Ovary (tissue), 9 donors: ENCODE measurements around the gene SORCS2. TPM values are rescaled to one million over a fixed set of nuclear protein-coding genes. Genes with fewer than 3 reads are reported as not detected.

ENCODE experiments used
- DNase-seq, 5 donors: peaks; one replicate each; pipeline ENCODE4 v3.0.0-alpha.2; 2019 to 2020
- H3K27ac ChIP-seq, 2 donors: fragments of 200-600 bp; one replicate each; pipeline versions ENCODE4 v1.5.1 to v1.8.0; 2019 to 2022
- H3K27me3 ChIP-seq: fragments of 200-600 bp; one replicate; pipeline ENCODE4 v1.8.0; 2022
- H3K36me3 ChIP-seq: fragments of 200-600 bp; sonication (generic); one replicate; pipeline ENCODE4 v1.5.1; 2019
- H3K4me1 ChIP-seq: one replicate; pipeline ENCODE4 v1.8.1; 2013; ENCODE audit warnings: mild to moderate bottlenecking, moderate library complexity; ENCODE audit not compliant: insufficient read depth
- H3K4me3 ChIP-seq: fragments of 200-600 bp; sonication (generic); one replicate; pipeline ENCODE4 v1.5.1; 2017
- H3K9me3 ChIP-seq, 2 donors: fragments of 200-600 bp in 1 of 2; sonication (generic) in 1 of 2; one replicate each; pipeline versions ENCODE4 v1.5.1 to v1.8.1; 2013 to 2019; ENCODE audit warnings: mild to moderate bottlenecking in 1 of 2, moderate library complexity in 1 of 2
- EP300 ChIP-seq: sonication (generic); formaldehyde crosslinking; IDR thresholded peaks from one replicate; pipeline ENCODE4 v1.6.1; 2017; ENCODE audit warnings: antibody characterized with exemption
- POLR2A ChIP-seq: fragments of 450-650 bp; IDR thresholded peaks from one replicate; pipeline ENCODE4 v1.6.1; 2017; ENCODE audit warnings: antibody characterized with exemption, mild to moderate bottlenecking, moderate library complexity
- WGBS, 3 donors: extraction: QIAGEN DNeasy Blood & Tissue Kit in 1 of 3; methylation state at CpG; one replicate each; pipeline versions ENCODE4 v1.1.5 to v1.1.7; 2013 to 2017; 5-methylcytosine and 5-hydroxymethylcytosine counted together
- intact Hi-C, 4 donors: fragments of 100-400 bp; cut with DNase I; formaldehyde crosslinking; loops; one replicate each; pipeline versions ENCODE4 v1.11.0 to v1.15.1; 2022 to 2023
- polyA plus RNA-seq, 2 donors: library from polyadenylated mRNA; stranded (reverse); fragments of 200-250 nt in 1 of 2; fragments of 350-450 nt in 1 of 2; fragmentation: Illumina TruSeq in 1 of 2; extraction: RNeasy Lipid Tissue Mini Kit (QIAGEN cat#74804) in 1 of 2; gene quantifications; one replicate each; pipeline ENCODE4 v1.2.3, GENCODE V29; 2013 to 2014
- total RNA-seq, 7 donors: library from RNA; depleted of rRNA in 2 of 7; stranded (reverse); fragments of >200 nt in 2 of 7; fragmentation: NEBNext Ultra II Directional in 3 of 7; extraction: Animal tissue kit (Norgen Biotek cat#: 25700) in 3 of 7; gene quantifications; one replicate each; pipeline versions ENCODE4 v1.1.0 to v1.2.4, GENCODE V29; 2016 to 2023
- TF ChIP-seq, protein P1 (sequence below), 3 donors: fragments of 450-650 bp in 2 of 3; fragments of 200-600 bp in 1 of 3; IDR thresholded peaks; one replicate each; pipeline versions ENCODE4 v1.5.1 to v1.8.0; 2016 to 2022; ENCODE audit warnings: antibody characterized with exemption in 3 of 3, mild to moderate bottlenecking in 1 of 3
- donor health status: DM: no; HTN: no; CAD: no; lungs with moderate emphysema.
- donor health status: DM: no; HTN: no; CAD: no.
- donor health status: Bipolar disorder and iron deficiency.
- donor health status: DM: yes; HTN: yes; CAD: no.
- donor health status: DM: no; HTN: no; CAD: no.
- donor health status: DM: yes; HTN: yes; CAD: no.

Gene SORCS2
- total and polyA plus RNA-seq, 9 donors: 0.60 to 23.9 (median 7.1) TPM

DNA sequence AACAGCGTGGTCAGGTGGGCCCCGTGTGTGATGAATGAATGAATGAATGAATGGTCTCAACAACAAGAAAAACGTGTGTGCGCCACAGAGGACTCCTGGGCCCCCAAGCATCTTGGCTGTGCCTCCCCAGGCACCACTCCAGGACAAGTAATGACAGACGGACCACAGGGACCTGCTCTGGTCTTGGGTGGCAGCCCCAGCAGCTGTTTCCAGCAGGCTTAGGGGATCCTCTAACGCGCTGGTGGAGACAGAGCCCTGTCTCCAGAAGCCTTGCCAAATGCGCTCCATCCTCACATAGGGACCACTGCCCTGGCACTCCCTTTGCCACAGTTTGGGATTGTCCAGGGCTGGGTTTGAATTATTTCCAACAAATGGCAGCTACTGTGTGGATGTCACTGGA lies 203.3 kb downstream of the SORCS2 start:
- TF ChIP-seq EP300: no peak
- peak in 1 of 5 donors; percentile 6 for DNase-seq
- H3K27me3 ChIP-seq: no peaks in the 10 kb centered on the region
- no peaks in the 10 kb centered on the region for H3K36me3 ChIP-seq
- 89 to 94% (median 90%) methylated on average over 8 of the region's 8 CpGs for WGBS, 3 donors
- peaks cover 8% of the 10 kb centered on the region for H3K4me1 ChIP-seq
- intact Hi-C loops: no loop called here
- H3K4me3 ChIP-seq: no peak overlapping the region
- no peaks in the 10 kb centered on the region for H3K9me3 ChIP-seq
- no peak overlapping the region for H3K27ac ChIP-seq

DNA sequence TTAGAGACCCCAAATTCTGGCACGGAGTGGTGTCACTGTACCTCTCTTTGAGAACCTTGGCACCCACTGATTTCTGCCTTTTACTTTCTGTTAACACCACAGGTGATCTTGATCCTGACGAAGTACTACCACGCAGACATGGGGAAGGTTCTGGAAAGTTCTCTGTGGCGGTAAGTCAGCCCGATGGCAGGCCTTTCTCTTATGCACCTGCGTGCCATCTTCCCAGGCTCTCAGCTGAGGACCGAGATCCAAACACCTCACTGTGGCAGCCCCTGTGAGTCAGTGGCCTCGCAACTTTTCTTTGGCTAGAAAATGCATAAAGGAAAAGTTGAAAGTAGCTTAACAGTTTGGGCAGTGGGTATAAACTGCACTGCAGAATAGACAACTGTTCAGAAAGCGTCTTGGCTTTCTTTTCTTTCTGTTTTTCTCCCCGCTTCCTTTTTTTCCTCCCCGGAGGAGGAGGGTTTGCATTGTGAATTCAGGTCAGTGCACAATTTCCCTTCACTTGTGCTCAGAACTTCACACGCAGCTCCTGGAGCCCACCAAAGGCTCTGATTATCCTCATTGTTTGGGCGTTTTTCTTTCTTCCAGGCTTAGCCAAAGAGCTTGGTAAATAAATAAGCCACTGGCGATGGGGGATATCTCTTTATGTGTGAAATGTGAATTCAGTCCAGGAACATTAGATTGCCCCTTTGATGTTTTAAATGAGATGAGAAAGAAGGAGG lies 204.0 kb downstream of the SORCS2 start:
- intact Hi-C loops: no loop called here
- DNase-seq: peak in 1 of 5 donors; percentile 2
- Histone ChIP-seq H3K36me3 (no peaks in the 10 kb centered on the region), H3K4me3 (no peak overlapping the region), H3K9me3 (no peaks in the 10 kb centered on the region), H3K27ac (no peak overlapping the region), H3K27me3 (no peaks in the 10 kb centered on the region), H3K4me1 (peaks cover 8% of the 10 kb centered on the region)
- TF ChIP-seq POLR2A (no peak), EP300 (no peak)
- TF ChIP-seq, protein P1, sequence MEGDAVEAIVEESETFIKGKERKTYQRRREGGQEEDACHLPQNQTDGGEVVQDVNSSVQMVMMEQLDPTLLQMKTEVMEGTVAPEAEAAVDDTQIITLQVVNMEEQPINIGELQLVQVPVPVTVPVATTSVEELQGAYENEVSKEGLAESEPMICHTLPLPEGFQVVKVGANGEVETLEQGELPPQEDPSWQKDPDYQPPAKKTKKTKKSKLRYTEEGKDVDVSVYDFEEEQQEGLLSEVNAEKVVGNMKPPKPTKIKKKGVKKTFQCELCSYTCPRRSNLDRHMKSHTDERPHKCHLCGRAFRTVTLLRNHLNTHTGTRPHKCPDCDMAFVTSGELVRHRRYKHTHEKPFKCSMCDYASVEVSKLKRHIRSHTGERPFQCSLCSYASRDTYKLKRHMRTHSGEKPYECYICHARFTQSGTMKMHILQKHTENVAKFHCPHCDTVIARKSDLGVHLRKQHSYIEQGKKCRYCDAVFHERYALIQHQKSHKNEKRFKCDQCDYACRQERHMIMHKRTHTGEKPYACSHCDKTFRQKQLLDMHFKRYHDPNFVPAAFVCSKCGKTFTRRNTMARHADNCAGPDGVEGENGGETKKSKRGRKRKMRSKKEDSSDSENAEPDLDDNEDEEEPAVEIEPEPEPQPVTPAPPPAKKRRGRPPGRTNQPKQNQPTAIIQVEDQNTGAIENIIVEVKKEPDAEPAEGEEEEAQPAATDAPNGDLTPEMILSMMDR (IDR thresholded peaks at IDR 0.05): no peak
- WGBS, 3 donors: 84 to 91% (median 90%) methylated on average over 14 of the region's 14 CpGs

DNA sequence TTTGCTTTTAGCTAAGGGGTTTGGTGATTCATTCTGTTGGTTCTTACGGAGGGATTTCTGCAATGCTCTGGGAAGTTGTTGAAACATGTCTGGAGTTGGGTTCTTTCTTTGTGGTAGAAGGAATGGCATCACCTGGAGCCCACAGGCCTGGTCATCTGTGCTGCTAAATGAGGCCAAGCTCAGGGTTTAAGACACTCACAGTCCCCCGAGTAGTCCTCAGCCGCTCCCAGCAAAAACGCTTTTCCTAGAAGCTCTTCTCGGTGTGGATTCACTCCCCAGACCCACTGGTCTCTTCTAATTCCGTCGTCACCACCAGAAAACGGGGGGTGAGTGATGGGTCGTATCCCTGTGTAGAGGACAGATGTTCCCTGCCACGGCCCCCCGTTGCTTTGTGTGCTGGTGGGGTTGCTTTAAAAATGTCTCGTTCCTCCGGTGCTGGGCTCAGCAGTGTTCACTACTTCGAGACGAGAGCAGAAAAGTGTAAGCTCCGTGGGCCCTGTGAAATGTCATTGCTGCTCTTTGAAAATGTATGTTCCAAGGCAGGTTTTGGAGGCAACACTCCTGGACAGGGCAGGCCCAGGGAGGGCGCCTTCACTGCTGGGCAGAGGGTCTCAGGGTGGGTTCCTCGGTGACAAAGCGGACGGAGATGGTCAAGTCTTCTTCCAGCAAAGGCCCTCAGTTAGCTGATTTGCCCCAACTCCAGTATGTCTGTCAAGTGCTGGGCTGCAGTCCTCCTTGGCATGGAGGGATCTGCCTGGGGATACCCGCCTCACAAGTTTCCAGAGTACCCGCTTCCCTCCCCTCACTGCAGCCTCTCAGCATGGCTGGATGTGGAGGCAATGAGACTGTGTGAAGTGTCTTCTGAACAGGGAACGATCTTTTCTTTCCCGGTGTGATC lies 205.1 kb downstream of the SORCS2 start:
- peaks cover 6% of the 10 kb centered on the region for H3K4me1 ChIP-seq
- no peak overlapping the region for H3K27ac ChIP-seq
- no peaks in the 10 kb centered on the region for H3K27me3 ChIP-seq
- no peaks in the 10 kb centered on the region for H3K9me3 ChIP-seq
- intact Hi-C loops: no loop called here
- peak in 1 of 5 donors; percentile 6 for DNase-seq
- H3K36me3 ChIP-seq: no peaks in the 10 kb centered on the region
- no peak overlapping the region for H3K4me3 ChIP-seq
- WGBS, 3 donors: 81 to 84% (median 83%) methylated on average over 22 to 24 of the region's 24 CpGs
- TF ChIP-seq POLR2A: no peak
- TF ChIP-seq EP300: no peak
- TF ChIP-seq, protein P1 (IDR thresholded peaks at IDR 0.05): no peak

DNA sequence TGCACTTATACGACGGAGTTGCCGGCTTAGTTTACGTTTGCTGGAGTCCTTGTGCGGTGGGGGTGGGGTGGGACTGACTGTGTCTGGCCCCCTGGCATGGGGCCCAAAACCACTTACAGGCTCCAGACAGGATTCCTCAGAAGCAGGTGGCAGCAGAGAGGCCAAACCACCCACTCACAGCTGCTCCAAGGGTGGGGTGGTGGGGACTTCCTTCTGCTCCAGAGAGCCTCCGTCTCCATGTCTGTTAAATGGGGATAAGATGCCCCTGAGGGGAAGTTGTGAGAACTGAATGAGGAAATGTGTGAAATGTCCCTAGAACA lies 205.7 kb downstream of the SORCS2 start:
- Histone ChIP-seq H3K27ac (no peak overlapping the region), H3K4me1 (peaks cover 2% of the 10 kb centered on the region), H3K9me3 (no peaks in the 10 kb centered on the region), H3K4me3 (no peak overlapping the region), H3K27me3 (no peaks in the 10 kb centered on the region), H3K36me3 (no peaks in the 10 kb centered on the region)
- TF ChIP-seq, protein P1 (IDR thresholded peaks at IDR 0.05): no peak
- TF ChIP-seq POLR2A (no peak), EP300 (no peak)
- WGBS, 3 donors: 7 to 27% (median 10%) methylated on average over 6 of the region's 6 CpGs
- intact Hi-C loops: no loop called here
- DNase-seq: peak in 3 of 5 donors; percentile 26 to 61 (median 46)
